Fibroblast of skin of right quadriceps (primary cell): ENCODE measurements around the gene PLEKHA7.
"Not testable (repeated sequence)": the region's sequence is repeated elsewhere in the genome, so short reads cannot be mapped to it uniquely, and the experiment has no call there.

ENCODE experiments used
- DNase-seq: peaks from one replicate; pipeline ENCODE4 v3.0.0-alpha.2; 2013

Gene PLEKHA7

DNA sequence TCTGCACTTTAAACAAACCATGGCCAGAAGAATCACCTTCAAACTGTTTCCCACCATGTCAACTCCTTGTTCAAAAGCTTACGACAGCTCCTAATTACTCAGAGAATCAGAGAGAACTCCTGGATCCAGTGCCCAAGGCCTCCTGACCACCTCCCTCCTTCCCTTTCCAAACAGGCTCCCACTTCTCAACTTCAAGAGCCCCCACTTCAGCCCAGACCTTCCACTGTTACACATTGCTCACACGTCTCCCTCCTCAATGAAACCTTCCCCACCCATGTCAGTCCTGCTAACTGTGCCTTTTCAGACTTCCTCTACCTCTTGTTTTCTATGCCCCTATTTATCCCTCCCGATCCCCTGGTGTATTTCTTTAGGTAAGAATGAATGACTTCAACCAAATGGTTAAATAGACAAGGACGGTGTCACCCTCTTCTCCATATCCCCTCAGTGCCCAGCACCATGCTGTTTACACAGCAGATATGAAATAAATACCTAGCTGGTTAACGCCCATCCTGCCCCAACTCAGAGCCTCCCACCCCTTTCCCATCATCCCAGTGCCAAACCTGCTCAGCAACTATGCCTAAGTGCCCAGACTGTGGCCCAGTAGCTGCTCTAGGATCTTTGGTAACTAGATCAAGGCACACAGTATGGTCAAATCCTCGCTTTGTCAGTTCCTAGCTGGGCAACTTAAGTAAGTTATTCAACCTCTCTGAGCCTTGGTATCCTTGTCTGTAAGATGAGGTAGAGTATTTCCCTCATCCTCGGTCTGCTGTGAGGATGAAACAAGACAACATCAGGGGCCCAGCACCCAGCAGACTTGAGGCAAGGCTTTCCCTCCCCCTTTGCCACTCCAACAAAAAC is 36.8 kb downstream of the PLEKHA7 start:
- DNase-seq, result no peak

DNA sequence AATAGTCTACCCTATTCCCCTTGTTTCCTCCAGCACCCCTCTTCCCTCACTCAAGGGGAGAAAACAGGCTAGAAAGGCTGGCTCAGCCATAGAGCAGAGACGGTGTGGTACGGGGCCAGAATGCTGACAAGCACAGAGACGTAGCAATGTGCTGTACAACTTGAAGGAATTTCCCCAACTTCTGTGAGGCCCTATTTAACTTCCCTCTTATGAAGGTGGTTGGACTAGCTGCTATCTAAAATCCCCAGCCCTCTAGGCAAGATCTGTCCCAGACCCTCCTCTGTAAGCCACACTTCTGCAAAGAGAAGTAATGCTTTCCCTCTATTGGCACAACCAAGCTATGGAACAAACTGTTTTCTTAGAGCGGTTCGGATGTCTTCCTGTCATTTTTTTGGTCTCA is 37.8 kb downstream of the PLEKHA7 start:
- no peak for DNase-seq

DNA sequence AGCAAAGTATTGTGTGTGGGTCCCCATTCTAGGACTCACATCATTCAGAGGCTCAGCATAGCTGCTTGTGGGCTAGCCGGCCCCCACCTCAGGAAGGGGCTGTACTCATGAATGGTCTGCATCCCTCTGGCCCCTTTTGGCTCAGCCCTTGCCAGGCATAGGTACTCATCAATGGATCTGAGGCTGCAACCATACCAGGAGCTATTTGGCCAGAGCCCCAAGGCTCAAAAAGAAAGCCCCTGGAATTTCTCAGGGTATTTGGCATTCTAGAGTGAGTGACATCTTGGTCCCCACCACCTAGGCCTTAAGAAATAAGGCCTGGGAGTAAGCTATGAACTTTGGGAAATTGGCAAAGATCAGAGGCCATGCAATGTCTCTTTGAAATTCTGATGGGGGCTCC is 38.3 kb downstream of the PLEKHA7 start:
- no peak for DNase-seq

DNA sequence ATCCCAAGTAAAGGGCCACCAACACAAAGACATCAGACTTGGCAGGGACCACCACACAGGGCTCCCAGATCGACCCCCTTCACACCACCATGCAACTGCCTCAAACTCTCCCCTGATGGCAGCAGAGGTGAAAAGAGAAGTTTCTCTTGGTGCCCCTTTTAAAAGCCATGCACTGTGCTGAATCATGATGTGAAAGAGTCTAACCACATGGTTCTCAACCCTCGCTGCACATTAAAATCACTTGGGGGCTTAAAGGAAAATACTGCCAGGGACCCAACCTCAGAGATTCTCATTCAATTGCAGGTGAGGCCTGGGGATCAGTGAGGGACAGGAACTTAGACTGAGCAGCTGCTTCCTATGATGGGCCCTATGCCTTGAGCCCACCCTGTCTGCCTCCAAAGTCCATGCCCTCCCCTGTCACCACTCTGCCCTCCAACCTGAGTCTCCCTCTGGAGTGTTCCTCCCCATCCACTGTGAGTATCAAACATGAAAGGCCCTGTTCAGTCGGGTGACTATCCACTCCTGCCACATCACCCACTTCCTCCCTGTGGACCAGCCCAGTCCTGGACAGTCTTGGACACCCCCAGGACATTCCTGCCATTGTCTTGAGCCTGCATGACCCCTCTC is 40.8 kb downstream of the PLEKHA7 start:
- no peak for DNase-seq

DNA sequence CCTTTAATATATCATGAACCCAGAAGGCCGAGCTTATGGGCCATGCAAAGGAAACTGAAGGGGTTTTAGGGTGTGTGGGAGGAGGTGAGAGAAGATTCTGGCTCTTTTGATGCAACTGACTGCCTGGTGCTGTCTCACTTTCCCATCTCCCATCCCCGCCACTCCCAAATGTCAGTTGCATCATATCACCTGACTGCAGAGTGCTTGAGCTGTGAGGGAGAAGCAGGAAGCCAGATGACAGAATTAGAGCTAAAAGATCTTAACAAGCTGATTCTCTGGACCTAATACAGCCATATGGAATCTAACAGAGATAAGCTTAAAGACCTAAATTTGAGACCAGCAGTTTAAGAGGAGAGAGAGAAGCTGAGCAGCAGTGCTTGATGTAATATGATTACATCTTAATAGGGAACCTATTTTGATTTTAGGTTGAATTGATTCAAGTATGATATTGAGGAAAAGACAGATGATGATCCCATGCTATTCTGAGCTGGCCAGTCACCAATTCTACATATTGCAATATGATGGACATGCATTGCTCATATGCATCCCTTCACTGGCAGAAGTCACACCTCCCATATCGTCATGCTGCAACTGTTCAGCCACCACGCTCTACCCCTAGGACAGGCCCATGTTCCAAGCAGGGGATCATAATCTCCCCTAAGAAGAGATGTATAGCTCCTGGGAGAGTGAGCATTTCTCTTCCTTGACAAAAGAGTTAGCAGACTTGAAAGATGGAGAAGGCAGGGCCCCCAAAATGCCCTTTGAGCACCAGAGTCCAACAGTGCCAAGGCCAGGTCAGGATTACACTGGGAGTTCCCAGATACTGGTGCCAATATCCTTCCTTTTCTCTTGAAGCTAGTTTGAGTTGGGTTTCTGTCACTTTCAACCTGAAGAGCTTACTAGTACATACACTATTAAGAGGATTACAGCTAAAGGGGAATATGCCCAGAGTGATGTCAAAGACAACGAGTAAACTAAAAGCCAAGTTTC is 44.9 kb downstream of the PLEKHA7 start:
- no peak for DNase-seq

DNA sequence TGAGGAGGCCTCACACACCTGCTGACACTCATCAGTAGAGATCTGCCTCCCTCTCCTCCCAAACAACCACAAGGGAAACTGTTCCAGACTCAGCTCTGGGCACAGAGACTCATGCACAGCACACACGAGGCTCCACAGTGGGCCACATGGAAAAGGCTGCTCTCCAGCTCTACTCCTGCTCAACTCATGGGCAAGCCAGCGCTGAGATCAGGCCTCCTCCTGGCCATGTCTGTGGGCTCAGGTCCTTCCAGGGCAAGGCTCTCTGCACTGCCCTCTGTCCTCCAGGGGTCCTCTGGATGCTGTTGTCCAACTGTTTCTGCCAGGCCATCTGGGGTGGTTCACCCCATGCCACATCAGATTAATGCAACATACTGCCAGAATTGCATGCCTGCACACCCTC is 46.0 kb downstream of the PLEKHA7 start:
- no peak for DNase-seq

DNA sequence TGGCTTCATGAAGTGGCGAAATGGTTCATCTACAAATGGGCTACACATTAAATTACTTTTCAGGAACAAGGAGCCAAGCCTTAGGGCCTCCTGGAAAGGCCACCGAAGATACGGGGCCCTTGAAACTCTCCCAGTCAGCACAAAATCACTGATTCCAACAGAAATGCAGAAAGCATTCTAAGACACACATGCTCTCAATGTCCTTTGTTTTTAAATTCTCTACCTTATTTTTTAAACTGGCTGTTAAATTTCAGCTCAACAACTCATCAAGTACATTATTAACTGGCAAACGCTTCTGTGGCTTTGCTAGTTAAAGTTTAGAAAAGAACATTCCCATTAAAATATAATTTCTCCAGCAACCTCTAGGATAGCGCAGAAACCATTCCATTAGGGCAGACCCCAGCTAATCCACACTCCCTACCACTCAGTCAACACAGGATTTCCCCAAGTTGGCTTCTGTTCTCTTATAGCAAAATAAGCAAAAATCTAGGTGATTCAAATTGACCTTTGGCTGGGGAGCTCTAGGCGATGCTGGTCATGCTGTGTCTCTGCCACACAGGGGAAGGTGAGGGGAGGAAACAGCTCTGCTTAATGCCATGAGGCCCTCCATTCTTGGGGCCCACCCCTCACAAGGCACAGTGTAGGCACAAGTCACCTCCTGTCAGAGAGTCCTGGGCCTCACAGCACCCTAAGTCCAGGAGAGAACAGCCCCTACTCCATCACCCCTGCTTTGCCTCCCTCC is 47.1 kb downstream of the PLEKHA7 start:
- DNase-seq, result no peak

DNA sequence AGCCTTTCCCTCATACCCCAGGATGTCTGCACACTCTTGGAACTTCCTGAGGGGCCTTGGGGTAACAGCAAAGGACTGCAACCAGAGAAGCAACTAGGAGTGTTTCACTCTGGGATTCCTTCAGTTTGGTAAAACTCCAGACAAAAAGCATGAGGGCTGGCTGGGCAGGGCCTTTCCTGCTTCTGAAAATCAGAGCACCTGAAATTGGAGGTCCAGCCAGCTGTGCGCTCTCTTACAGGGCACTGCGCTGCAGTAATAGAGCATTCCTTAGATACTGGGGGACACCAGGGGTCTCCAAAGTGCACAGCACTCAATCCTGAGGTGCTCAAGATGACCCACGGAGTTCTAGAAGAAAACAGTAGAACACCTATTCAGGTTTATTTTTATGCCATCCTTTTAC is 49.7 kb downstream of the PLEKHA7 start:
- no peak for DNase-seq

DNA sequence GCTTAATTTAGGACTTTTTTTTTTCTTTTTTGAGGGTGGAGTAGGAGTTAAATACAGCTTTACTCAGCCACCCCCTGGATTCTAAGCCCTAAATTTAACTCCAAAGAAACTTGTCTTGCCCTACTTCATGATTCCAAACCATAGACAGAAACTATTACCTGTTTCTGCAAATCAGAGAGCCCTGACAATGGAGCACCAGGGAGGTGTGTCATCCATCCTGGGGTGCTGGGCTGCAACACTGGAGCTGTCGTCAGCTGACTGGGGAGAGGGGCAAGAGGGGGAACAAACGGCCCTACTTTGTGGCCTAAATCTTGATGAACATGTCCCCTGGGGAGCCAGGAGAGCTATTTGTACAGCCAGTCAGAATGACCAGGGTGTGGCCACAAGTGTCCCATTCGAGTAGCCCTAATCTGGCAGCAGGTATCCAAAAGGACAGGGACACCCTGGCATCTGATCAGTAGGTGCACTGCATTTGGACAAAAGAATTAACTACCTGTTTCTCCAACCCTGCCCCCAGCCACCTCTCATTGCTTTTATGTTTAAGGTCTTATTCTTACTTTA is 50.8 kb downstream of the PLEKHA7 start:
- DNase-seq, result no peak

DNA sequence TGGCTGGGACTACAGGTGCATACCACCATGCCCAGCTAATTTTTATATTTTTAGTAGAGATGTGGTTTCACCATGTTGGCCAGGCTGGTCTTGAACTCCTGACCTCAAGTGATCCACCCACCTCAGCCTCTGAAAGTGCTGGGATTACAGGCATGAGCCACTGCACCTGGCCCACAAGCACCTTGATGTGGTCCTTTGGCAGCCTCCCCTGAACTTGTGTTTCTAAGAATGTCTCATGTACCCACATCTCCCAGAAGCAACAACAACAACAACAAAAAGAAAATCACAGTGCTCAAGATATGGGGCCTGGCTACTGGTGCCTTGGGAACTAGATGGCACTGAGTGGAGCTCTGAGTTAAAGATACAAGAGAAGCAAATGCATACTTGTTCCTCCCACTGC is 51.6 kb downstream of the PLEKHA7 start:
- not testable (repeated sequence) for DNase-seq

DNA sequence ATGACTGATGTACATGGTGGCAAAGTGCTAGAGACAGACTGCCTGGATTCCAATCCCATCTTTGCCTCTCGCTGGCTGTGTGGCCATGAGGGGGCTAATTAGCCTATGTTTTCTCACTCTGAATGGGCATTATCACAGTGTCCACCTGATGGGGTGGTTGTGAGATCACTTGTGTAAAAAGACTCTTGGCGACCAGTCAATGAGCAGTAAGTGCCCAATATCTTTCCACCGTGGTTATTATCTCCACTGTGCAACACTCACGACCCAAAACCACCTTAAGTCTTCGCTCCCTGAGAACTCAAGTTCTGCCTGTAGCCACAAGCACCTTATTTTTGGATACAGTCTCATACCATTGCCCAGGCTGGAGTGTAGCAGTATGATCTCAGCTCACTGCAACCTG is 52.1 kb downstream of the PLEKHA7 start:
- DNase-seq, result no peak

DNA sequence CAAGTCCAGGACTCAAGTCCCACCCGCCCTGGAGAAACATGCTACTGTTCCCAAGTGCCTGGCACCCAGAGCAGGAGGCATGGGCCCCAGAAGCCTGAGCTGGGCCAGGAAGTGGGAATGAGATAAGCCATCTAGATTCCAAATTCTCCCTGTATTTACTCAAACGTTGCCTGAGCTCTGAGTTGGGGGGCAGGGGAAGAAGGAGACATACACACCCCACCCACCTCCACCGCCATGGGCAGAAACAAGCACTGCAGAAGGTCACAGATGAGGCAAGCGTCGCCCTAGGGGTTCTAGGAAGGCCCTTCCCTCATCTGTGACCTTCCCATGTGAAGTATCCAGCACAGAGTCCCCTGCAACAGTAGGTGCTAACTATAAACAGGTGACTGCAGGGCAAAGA is 54.0 kb downstream of the PLEKHA7 start:
- no peak for DNase-seq

DNA sequence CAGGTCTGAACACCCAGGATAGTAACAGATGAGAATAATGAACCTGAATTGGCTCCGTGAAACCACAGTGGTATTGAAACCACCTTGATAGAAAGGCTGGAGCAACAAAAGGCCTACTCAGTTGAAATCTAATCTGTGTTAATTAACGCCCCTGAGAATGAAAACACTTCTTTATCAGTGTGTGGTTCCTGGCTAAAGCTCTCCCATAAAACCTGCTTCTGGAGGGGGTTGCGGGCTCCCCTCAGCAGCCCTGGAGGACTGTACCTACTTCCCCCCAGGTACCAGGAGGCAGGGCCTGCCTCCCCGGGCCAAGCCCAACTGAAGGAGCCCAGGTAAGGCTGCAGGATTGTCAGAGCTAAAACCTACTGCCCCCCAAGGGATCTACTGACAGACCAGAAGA is 54.6 kb downstream of the PLEKHA7 start:
- no peak for DNase-seq

DNA sequence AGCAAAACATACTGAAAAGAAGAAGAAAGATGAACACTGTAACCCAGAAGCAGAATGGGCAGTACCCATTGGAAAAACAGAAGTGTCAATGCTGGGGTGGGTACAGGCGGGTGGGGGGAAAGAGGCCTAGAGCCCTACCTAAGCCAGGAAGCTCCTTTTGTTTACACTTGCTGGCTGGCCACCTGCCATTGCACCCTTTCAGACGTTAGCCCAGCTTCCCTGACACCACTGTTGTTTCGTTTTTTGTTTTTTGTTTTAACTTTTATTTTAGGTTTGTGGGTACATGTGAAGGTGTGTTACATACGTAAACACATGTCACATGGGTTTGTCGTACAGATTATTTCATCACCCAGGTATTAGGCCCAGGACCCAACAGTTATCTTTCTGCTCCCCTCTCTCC is 55.4 kb downstream of the PLEKHA7 start:
- no peak for DNase-seq

DNA sequence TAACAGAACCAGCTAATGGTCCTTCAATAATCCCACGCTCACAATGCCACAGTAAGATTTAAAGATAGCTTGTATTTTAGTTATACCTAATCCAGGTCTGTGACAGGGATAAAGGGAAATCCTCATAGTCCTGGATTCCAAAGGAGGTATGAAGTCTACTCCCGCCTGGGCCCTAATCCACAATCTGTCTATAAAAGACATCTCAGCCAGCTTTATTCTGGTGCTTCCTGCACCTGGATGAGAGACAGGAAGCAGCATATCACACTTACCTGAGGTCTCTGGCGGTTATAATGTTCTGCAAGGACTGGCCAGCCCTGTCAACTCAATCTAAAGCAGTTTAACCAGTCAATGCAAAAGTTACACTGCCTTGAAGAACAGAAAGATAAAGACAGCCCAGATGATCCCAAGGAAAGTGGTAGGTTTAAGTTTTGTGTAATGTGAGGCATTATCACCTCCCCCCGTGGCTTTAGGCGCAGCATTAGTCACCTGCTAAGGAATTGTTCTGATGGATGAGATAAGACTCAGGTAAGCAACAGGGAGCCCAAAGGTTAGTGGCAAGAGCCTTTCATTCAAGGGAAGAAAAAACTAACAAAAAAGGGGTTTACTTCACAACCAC is 57.6 kb downstream of the PLEKHA7 start:
- no peak for DNase-seq

DNA sequence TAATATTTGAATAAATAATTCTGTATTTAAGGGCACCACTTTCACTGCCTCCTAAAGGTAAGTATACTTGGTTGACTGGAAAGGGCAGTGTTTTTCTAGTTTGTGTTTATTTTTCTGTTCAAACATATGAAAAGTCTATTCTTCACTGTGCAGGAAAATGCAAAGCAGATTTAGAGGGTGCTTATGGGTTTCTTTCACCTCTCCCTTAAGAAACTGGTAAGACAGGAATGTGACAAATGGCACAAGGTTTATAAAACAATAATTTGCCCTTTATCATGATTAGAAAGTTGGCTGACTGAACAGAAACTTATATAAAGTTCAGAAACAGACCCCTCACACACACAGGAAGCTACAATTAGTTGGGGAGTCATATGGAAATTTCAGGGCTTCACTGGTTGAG is 60.6 kb downstream of the PLEKHA7 start:
- DNase-seq, result no peak

DNA sequence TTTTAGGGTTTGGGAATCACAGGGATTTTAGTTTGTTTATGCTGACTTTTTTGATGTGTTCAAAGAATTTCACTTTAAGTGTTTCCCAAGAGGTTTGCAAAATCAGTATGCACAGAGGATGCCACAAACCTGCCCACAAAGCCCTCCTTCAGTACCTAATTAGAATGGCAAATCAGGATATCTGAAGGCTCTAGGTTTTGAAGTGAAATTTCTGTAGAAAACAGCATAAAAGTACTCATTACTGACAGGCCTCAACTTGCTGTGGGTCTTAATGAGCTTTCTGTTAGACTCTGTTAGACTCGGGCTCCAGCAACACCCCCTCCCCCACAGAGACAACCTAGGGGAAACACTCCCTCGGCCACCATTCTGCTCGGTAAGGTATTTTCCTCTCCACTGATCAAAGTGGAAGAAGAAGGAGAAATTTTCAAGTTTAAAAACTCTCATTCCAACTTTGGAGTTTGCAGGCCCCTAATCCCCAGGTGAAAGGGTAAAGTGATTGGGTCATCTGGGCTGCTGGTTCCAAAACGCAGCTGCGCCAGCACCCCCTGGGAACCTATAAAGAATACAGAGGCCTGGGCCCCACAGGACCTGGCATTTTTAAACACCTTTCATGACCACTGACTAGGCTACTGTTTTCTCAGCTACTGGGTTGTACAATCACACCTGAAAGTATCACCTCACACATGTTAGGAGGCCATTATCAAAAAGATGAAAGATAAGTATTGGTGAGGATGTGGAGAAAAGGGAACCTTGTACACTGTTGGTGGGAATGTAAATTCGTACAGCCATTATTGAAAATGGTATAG is 67.5 kb downstream of the PLEKHA7 start:
- no peak for DNase-seq

DNA sequence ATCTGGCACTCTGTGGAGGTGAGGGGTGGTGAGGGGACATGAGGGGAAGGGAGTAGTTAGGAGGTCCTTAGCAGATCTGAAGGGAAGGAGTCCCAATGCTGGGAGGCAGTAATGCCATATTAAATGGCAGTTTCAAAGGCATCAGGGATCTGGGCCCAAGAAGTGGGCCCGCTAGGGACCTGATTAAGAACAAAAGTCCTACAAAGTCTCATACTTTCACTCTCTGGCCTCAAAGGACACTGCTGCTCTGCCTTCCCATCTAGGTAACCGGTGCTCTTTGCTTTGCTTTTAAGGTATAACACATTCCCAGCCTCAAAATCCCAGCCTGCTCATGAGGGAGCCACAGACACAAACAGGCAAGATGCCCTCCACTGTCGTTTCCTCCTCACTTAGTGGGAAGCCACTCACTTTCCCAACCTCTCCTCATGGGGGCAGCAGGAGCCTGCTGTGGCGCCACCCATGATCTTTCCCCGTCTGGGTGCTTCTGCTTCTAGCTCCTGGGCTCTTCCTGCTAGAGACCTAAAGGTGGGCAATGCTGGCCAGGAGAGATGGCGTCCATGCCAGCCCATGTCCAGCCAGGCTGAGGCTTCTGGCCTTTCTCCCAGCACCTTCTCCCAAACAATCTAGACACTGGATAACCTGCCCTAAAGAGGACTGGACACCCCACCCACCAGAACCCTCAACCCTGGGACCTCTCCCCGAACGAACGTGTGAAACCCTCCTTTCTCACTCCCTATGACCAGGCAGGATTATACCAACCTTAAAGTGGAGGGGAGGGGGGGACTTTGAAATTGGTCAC is 68.3 kb downstream of the PLEKHA7 start:
- DNase-seq, result peak; percentile 13

DNA sequence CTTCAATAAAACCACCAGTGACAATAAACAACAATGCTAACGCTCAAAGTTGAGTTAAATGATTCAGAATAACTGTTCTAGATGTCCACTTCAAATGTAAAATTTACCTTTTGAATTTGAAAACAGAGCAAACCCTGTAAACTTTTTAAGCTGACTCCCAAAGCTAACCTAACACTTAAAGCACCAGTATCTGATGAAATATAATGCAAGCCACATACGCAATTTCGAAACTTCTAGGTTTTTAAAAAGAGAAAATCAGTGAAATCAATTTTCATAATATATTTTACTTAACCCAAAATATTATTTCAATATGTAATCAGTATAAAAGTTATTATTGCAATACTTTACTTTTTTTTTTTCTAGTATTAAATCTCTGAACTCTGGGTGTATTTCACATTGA is 71.3 kb downstream of the PLEKHA7 start:
- DNase-seq, result no peak

DNA sequence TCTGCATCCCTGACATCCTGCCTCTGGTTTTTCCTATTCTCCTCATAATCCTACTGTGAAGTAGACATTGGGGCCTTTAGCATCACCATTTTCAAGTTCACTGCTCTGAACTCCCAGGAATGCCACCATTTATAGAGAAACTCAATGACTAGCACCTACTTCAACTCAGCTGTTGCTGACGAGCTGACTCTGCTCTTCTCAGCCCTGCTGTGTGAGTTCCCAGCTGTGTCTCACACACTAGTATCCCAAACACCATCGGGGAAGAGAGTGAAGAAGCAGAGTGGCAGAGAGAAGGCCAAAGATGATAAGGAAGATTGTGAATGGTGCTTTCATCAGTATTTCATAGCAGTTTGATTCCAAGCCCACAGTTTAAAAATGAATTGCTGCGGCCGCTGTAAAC is 71.9 kb downstream of the PLEKHA7 start:
- DNase-seq, result no peak
